Astrocyte of the spinal cord (primary cell): ENCODE results near the gene PARP1.

Source experiments
- DNase-seq: peaks from one replicate; pipeline ENCODE4 v3.0.0; 2011; ENCODE audit warnings: low read depth, low spot score
- H3K4me3 ChIP-seq: 2 replicates; pipeline ENCODE4 v1.5.1; 2011; ENCODE audit warnings: low read depth, mild to moderate bottlenecking, low read length, moderate library complexity
- in situ Hi-C: cut with HindIII; loops from 2 replicates; pipeline ENCODE4 v1.10.0; 2017; ENCODE audit warnings: low sequenced_read_pairs
- TF ChIP-seq, protein P1 (sequence below): IDR thresholded peaks from 2 replicates; pipeline ENCODE4 v1.5.1; 2012; ENCODE audit warnings: low read depth, mild to moderate bottlenecking, low read length, inconsistent platforms

Gene PARP1

GRCh38 chr1:226365831-226366231 lies 42.1 kb downstream of the PARP1 start:
- in situ Hi-C loops: no loop called here
- DNase-seq: peak; percentile 78
- H3K4me3 ChIP-seq: no peak overlapping the region
- TF ChIP-seq, protein P1, sequence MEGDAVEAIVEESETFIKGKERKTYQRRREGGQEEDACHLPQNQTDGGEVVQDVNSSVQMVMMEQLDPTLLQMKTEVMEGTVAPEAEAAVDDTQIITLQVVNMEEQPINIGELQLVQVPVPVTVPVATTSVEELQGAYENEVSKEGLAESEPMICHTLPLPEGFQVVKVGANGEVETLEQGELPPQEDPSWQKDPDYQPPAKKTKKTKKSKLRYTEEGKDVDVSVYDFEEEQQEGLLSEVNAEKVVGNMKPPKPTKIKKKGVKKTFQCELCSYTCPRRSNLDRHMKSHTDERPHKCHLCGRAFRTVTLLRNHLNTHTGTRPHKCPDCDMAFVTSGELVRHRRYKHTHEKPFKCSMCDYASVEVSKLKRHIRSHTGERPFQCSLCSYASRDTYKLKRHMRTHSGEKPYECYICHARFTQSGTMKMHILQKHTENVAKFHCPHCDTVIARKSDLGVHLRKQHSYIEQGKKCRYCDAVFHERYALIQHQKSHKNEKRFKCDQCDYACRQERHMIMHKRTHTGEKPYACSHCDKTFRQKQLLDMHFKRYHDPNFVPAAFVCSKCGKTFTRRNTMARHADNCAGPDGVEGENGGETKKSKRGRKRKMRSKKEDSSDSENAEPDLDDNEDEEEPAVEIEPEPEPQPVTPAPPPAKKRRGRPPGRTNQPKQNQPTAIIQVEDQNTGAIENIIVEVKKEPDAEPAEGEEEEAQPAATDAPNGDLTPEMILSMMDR: no peak

DNA sequence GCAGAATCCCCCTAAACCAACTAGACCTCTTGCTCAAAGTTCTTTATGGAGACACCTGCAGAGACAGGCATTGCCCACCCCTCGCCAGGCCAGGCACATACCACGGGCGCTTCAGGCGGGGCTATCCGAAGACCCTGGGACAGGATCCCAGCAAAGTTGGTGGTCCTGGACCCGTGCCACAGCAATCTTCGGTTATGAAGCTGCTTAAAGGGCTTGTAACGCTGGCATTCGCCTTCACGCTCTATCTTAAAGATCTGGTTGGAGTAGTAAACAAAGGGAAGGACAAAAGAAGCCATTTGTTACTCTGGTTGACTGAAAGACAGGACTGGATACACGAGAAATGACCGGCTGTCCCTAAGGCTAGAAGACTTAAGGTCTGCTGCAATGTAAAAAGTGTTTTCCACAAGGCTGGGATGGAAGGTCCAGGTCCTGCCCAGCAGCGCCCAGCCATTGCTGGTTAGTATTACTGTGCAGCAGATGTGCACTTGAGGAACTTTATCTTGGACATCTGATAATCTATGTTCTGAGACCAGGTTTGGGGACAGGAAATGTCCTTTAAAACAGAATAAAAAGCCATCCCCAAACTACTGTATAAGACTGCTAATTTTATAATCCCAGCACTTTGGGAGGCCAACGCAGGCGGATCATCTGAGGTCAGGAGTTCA lies 42.9 kb downstream of the PARP1 start:
- TF ChIP-seq, protein P1: no peak
- in situ Hi-C loops: no loop called here
- DNase-seq: no peak
- no peak overlapping the region for H3K4me3 ChIP-seq

DNA sequence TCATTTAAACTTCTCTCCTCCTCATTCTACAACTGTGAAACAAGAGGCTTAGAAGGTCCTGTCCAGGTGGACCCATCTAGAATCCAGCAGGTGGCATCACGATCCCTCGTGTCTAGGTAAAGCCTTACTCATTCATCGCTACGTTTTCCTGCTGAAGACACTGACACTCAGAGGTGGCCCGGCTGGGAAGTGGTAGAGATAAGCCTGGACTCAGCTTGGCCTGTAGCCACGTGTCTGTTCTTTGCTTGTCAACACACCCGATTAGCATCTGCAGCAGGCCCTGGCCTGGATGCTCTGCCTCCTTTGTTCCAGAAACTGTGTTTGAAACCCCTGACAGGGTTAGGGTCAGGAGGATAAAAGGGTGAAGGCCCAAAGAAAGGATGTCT lies 43.4 kb downstream of the PARP1 start:
- H3K4me3 ChIP-seq: no peak overlapping the region
- TF ChIP-seq, protein P1: no peak
- in situ Hi-C loops: no loop called here
- no peak for DNase-seq

DNA sequence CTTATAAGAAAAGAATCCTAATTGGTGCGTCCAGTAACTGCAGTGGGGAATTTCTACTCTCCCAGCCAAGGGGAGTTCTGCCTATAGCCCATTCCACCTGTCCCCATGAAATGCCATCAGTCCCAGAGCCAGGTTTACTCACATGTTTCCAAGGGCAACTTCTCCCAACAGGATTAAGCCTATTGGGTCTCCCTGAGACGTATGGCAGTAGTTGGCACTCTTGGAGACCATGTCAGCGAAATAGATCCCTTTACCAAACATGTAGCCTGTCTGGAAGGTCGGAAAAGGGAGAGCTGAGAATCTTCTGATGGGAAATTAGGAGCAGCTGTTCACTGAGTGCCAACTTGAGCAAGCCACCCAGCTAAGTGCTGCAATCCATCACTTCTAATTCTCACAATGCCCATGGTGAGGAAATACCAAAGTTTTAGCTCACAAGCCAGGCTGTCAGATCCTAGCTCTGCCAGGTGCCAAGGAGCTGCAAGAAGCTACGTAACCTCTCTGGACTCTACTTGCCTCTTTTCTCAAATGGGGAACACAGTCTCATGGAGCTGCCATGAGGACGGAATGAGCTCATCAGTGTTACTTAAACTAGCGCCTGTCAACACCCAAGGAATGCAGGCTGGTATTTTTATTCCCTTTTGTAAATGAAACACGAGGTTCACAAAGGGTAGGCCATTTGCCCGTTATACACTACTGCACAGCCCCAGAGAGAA lies 43.9 kb downstream of the PARP1 start:
- in situ Hi-C loops: no loop called here
- TF ChIP-seq, protein P1: no peak
- no peak overlapping the region for H3K4me3 ChIP-seq
- no peak for DNase-seq

DNA sequence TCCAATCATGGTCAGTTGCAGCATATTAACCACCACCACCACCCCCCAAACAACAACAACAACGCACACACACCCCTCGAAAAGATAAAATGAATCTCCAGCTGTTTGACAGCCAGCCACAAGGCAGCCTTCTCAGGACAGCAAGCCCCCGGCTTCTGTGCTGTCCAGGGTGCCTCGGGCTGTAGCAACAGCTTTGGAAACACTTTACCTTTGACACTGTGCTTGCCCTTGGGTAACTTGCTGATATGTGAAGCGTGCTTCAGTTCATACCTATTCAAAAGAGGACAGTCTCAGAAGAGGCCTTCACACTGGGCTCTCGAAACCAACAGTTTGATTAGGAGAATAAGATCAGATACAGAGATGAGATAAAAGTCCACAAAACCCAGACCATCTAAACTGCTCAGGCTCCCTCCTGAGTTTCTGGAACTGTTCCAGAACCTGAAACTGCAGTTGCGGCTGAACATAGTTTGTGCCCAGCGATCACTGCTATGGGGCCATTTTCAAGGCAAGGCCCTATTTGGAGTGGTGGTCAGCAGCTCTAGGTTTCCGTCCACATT lies 44.9 kb downstream of the PARP1 start:
- DNase-seq: no peak
- H3K4me3 ChIP-seq: no peak overlapping the region
- in situ Hi-C loops: no loop called here
- TF ChIP-seq, protein P1: no peak

- in situ Hi-C loops: no loop called here
- H3K4me3 ChIP-seq: no peak overlapping the region
- TF ChIP-seq, protein P1: no peak
- DNase-seq: no peak
Observed at GRCh38 chr1:226362361-226362760, 45.5 kb downstream of the PARP1 start.
